Activated effector memory CD4-positive, alpha-beta T cell treated with Interleukin-2 at 50 U/mL for 16 hours (primary cell): ENCODE measurements around the gene INO80E.
"Not testable (repeated sequence)": the region's sequence is repeated elsewhere in the genome, so short reads cannot be mapped to it uniquely, and the experiment has no call there.

ENCODE experiments used
- DNase-seq: peaks from one replicate; pipeline ENCODE4 v3.0.0-alpha.2; 2020

Gene INO80E

GRCh38 chr16:29995911-29996765 is at the start of gene INO80E:
Gene INO80E (plus strand): TSS chr16:29996241. CDS start chr16:29996311, 70 bp downstream.
- DNase-seq = peak; percentile 99

DNA sequence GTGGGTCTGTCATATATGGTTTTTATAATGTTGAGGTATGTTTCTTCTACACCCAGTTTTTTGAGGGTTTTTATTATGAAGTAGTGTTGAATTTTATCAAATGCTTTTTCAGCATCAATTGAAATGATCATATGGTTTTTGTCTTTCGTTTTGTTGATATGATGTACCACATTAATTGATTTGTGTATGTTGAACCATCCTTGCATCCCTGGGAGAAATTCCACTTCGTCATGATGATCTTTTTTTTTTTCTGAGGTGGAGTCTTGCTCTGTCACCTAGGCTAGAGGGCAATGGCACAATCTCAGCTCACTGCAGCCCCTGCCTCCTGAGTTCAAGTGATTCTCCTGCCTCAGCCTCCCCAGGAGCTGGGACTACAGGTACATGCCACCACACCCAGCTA is 48.1 kb upstream of the INO80E start:
- no peak for DNase-seq

GRCh38 chr16:29950806-29951461 is 45.1 kb upstream of the INO80E start:
- no peak for DNase-seq

- DNase-seq = no peak
Observed at GRCh38 chr16:29951625-29952365, 44.2 kb upstream of the INO80E start.

DNA sequence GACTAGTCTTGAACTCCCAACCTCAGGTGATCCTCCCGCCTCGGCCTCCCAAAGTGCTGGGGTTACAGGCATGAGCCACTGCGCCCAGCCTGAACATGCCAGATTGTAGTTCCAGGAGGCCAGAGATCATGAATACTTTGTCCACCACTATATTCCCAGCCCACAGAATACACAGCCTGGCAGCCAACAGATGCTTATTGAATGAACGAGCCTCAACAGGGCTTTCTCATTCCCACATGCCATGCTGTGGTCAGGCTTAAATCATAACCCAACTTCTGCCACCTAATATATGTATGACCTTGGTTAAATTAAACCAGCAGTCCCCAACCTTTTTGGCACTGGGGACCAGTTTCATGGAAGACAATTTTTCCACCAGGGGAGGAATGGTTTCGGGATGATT is 37.3 kb upstream of the INO80E start:
- no peak for DNase-seq

- no peak for DNase-seq
Observed at GRCh38 chr16:29959293-29959692, 36.7 kb upstream of the INO80E start.

- not testable (repeated sequence) for DNase-seq
Observed at GRCh38 chr16:29959821-29960220, 36.2 kb upstream of the INO80E start.

- no peak for DNase-seq
Observed at GRCh38 chr16:29961127-29961478, 34.9 kb upstream of the INO80E start.

- peak; percentile 94 for DNase-seq
Observed at GRCh38 chr16:29961479-29962343, 34.3 kb upstream of the INO80E start, which contains the start of gene TMEM219. Gene TMEM219 (plus strand): TSS chr16:29962079. CDS start chr16:29963144, 1,065 bp downstream.

DNA sequence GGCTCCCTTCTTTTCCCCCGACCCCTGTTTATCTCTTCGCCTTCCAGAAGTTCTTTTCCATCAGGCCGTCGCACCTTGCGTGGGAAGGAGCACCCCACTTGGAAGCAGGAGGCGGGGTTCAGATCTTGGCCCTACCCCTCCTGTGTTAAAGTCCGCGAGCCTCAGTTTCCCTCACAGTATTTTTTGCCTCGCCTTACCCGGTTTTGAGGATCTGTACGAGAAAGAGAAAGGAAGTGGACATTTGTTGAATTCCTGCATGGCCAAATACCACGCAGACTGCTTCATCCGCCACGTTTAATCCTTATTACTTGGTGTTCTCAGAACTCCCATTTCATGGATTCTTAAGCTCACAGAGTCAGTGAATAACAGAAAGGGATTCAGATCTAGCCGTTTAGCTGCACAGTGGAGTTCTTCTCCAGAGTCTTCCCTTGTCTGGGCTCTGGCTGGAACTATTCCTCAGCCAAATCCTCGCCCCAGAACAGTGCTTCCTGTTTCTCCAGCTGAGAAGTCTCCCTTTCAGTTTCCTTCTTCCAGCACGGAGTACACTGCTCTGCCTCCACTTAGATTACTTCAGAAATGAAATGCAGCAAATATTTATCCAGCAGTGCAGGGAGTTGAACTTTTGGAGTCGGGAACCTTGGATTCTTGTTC is 33.6 kb upstream of the INO80E start:
- no peak for DNase-seq

DNA sequence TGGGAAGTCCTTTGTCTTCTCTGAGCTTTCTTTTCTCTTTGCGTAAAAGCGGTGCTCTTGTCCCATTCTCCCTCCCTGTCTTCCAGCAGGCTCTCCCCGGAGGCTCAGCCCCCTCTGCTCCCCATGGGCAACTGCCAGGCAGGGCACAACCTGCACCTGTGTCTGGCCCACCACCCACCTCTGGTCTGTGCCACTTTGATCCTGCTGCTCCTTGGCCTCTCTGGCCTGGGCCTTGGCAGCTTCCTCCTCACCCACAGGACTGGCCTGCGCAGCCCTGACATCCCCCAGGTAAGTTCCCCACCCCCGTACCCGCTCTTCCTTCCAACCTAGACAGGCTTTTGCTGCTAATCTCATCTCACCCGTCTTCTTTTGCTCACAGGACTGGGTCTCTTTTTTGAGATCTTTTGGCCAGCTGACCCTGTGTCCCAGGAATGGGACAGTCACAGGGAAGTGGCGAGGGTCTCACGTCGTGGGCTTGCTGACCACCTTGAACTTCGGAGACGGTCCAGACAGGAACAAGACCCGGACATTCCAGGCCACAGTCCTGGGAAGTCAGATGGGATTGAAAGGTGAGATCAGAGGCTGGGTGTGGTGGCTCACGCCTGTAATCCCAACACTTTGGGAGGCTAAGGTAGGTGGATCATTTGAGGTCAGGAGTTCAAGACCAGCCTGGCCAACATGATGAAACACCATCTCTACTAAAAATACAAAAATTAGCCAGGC is 32.9 kb upstream of the INO80E start:
- DNase-seq = no peak

GRCh38 chr16:29968205-29968604 is 27.8 kb upstream of the INO80E start:
- DNase-seq = no peak

DNA sequence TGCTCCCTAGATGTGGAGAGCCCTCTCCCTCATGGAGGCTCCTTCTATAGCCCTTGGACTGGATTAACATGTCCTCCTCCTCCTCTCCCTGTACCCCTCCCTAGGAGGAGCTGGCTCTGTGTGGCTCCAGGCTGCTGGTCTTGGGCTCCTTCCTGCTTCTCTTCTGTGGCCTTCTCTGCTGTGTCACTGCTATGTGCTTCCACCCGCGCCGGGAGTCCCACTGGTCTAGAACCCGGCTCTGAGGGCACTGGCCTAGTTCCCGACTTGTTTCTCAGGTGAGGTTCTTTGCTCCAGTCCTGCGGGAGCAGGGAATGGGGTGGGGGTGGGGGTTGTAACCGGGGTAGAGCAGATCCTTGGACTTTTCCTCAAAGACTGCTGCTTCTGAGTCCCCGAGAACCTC is 24.7 kb upstream of the INO80E start:
- no peak for DNase-seq

- DNase-seq = no peak
Observed at GRCh38 chr16:29972500-29972899, 23.5 kb upstream of the INO80E start.

- no peak for DNase-seq
Observed at GRCh38 chr16:29972992-29973383, 23.1 kb upstream of the INO80E start.

- DNase-seq = peak; percentile 93
Observed at GRCh38 chr16:29973384-29974246, 22.4 kb upstream of the INO80E start, which contains the start of gene TAOK2. Gene TAOK2 (plus strand): TSS chr16:29973868. CDS start chr16:29977773, 3,905 bp downstream.

DNA sequence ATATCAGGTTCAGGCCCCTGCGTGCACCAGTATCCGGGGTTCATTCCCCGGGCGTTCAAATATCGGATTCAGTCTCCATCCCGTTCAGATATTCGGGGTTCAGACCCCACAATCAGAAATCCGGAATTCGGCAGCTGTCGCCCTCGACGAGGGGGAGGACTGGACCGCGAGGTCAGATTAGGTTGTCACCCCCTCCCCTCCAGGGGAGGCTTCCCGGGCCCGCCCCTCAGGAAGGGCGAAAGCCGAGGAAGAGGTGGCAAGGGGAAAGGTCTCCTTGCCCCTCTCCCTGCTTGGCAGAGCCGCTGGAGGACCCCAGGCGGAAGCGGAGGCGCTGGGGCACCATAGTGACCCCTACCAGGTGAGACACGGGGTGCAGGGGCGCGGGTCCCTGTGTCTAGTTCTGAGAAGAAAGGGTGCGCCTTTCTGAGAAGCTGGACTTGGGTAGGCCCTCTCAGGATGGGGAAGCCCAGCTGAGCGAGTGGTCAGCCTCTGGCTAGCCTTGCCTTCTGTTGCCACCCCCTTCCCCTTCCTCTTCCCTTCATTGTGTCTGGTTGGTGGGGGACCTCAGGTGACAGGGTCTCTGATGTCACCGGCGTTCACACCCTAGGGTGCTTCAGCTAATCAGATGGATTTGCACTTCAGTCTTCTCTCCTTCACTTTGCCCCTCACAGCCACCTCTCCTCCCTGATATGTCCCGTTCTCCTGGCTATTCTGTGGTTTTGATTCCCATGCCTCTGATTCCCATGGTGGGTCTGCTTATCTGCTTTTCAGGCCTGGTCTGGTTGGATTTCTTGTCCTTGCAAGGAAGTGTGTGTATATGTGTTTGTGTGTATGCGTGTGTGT is 21.5 kb upstream of the INO80E start:
- no peak for DNase-seq

- no peak for DNase-seq
Observed at GRCh38 chr16:29975134-29975538, 20.9 kb upstream of the INO80E start.
